ENCODE results near the gene CUX1. TPM values are rescaled to one million over a fixed set of nuclear protein-coding genes. Genes with fewer than 3 reads are reported as not detected.
"Not testable (repeated sequence)": the region's sequence is repeated elsewhere in the genome, so short reads cannot be mapped to it uniquely, and the experiment has no call there.

The CUX1 gene
- polyA plus RNA-seq, 3 donors, result 94.4 to 104 (median 98.5) TPM

- DNase-seq (ENCODE audit: low read depth in 3 of 3, low spot score in 2 of 3), result no peak
These were observed 286.8 kb downstream of the CUX1 start for GRCh38 chr7:102104245-102104644.

GRCh38 chr7:102106625-102107024 lies 289.2 kb downstream of the CUX1 start:
- DNase-seq (ENCODE audit: low read depth in 3 of 3, low spot score in 2 of 3), result no peak

DNA sequence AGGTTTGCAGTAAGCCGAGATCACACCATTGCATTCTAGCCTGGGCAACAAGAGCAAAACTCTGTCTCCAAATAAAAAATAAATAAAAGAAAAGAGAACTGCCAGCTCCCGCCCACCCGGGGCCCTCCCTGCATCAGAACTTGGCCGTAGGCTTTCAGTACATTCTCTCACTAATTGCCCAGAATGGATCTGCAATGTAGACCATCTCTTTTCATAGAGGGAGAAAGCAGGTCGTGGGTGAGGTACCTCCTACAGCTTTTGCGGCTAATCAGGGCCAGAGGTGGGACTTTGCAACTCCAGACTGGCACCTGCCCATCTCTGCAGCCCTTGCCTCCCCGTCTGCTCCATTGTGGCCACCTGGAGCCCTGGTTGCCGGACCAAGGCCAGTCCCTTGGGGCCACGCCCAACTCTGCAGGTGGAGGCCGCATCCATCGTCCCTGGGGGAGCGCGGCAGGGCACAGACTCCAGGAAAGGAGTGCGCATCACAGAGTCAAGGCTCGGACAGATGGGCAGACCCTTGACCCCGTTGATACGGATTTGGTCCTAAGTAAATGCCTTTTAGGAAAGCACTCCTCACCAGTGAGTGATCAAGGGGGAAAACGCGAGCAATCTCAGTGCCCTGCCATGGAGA lies 290.2 kb downstream of the CUX1 start:
- no peak for DNase-seq (ENCODE audit: low read depth in 3 of 3, low spot score in 2 of 3)

- DNase-seq (ENCODE audit: low read depth in 3 of 3, low spot score in 2 of 3), result no peak
These were observed 293.9 kb downstream of the CUX1 start for GRCh38 chr7:102111061-102112041.

DNA sequence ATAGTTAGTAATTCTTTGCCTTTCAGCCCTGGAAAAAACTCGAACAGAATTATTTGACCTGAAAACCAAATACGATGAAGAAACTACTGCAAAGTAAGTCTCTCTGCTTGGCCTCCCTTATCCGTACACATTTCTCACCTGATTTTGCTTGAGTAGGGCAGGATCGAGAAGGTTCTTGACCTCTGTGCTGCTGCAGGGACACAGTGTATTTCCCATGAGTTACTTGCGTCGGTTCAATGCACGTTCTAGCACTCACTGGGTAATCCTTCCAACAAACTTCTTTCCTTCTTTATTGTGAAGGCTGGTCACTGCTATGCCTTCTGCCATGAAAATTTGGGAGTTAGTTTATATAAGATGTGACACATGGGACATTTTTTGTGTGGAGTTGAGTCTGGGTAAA lies 297.8 kb downstream of the CUX1 start:
- DNase-seq (ENCODE audit: low read depth in 3 of 3, low spot score in 2 of 3), result no peak

- no peak for DNase-seq (ENCODE audit: low read depth in 3 of 3, low spot score in 2 of 3)
These were observed 298.5 kb downstream of the CUX1 start for GRCh38 chr7:102115931-102116330.

DNA sequence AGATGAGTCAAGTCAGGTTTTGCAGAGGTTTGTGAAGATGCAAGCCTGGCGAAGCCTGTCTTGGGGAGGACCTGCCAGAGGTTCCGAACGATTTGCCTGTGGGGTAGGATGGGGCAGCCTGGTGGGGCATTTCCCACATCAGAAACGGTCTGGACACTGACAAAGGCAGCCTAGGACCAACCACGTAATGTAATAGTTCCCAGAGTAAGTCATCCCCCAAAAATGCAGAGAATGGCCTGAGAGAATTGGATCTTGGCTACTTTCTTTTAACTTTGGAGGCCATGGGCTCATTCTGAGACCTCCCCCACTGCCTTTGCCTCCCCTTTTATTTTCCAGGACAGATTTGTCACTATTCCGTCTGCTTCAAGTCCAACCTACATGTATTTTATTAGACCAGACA lies 300.3 kb downstream of the CUX1 start:
- no peak for DNase-seq (ENCODE audit: low read depth in 3 of 3, low spot score in 2 of 3)

DNA sequence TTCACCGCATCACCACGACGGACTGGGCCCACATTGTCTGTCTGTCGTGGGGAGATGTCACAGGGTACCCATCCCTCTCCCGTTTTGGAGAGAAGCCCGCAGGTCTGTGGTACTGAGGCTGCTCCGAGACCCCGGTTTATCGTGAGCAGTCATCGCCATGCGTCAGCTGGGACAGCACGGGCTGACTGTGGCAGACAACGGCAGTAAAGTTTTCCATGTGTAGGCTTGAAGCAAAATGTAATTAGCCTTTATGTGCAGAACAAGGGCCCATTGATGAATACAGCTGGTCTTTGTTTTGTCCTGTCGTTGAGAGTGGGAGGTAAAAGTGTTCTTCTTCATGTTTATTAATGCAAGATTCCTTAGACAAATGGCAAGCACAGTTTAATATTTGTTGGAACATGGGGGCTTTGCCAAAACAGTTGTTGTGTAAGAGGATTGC lies 301.8 kb downstream of the CUX1 start:
- no peak for DNase-seq (ENCODE audit: low read depth in 3 of 3, low spot score in 2 of 3)

GRCh38 chr7:102119925-102120324 lies 302.5 kb downstream of the CUX1 start:
- no peak for DNase-seq (ENCODE audit: low read depth in 3 of 3, low spot score in 2 of 3)

- DNase-seq (ENCODE audit: low read depth in 3 of 3, low spot score in 2 of 3), result no peak
These were observed 303.3 kb downstream of the CUX1 start for GRCh38 chr7:102120666-102121195.

DNA sequence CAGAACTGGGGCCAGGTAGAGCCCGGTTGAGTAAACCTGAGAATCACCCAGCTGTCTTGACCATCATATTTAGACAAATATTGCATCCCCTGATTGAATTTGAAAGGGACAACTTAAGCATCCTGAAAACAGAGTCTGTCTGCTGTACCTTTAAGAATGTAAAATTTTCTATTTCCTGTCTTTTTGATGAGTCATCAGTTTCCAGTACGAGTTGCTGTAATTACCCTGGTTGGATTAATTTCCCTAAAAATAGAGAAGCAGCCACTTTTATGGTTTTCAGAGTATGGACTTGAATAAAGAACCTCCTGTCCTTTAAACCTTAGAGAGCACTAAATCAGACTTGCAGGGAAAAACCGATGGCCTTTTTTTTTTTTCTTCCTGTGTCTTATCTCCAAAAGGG lies 304.6 kb downstream of the CUX1 start:
- DNase-seq (ENCODE audit: low read depth in 3 of 3, low spot score in 2 of 3), result no peak

GRCh38 chr7:102125127-102125596 lies 307.7 kb downstream of the CUX1 start:
- DNase-seq (ENCODE audit: low read depth in 3 of 3, low spot score in 2 of 3), result no peak

DNA sequence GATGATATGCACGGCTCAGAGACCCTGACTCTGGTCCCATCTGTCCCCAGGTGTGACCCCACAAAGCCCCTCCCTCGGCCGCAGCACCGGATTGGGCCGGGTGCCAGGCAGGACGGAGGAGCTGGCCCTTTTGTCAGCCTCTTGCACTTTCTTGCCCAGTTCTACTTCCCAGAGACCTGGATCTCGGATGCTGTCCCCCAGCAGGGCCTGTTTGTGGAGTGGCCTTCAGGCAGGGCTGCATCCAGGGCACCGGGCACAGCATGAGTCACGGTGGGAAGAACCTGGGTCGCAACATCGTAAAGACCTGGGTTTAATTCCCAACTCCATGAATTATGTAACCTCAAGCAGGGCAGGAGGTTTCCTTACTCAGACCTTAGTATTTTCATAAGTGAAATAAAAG lies 310.9 kb downstream of the CUX1 start:
- no peak for DNase-seq (ENCODE audit: low read depth in 3 of 3, low spot score in 2 of 3)

DNA sequence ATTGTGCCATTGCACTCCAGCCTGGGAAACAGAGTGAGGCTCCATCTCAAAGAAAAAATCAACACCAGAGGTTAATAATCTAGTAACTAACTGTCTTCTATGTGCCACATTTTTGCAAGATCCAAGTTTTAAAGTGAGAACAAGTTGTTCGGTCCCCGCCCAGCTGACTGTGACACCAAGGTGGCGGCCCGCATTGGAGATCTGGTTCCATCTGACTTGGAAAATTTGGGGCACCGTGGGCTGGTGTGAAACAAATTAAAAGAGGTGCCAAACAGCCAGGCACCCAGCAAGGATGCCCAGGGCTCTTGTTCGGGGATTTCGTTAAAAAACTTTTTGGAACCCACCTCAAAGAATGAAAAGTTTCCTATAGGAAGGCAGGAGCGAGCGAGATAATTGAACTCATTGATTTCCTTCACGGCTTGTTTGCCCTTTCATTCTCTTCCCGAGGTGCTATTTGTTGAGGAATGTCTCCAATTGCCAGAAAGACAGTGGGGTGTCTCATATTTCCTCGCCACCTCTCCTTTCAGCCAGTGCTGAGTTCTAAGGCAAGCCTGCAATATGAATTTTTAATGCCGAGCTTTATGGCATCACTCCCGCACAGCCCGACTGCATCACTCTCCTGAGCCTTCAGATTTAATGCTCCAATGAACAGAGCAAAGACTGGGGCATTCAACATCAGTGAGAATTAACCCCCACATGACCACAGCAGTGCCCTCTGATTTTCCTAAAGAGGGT lies 312.4 kb downstream of the CUX1 start:
- no peak for DNase-seq (ENCODE audit: low read depth in 3 of 3, low spot score in 2 of 3)

GRCh38 chr7:102132209-102132752 lies 314.9 kb downstream of the CUX1 start:
- no peak for DNase-seq (ENCODE audit: low read depth in 3 of 3, low spot score in 2 of 3)

DNA sequence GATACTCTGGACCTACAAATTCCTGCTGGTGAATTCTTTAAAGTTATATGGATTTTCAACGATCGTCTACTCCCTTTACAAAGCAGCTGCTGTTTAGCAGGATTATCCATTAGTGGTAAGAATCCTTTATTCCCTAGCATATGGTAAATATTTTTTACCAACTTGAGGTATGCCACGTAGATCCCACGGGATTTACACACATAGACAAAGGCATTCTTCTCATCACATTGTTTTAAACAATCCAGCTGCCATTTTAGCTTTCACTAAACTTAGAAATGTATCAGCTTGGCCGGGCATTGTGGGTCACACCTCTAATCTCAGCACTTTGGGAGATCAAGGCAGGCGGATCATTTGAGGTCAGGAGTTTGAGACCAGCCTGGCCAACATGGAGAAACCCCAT lies 321.2 kb downstream of the CUX1 start:
- no peak for DNase-seq (ENCODE audit: low read depth in 3 of 3, low spot score in 2 of 3)

DNA sequence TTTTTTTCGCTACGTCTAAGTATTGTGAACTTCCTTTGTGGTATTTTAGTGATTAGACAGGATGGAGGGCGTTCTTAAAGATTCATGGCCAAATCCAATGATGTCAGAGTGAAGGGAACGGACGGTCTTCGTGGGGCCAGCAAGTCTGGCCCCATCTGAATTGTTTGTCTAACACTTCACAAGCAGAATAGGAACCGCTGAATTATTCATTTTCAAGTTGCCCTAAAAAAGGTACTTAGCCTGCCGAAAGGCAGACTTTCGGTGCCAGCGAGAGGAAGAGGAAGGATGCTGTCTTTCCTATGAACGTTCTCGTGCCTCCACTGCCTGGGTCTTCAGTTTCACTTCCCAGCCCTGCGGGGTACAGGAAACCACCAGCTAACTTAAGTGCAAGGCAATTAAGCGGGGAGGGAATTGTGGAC lies 323.5 kb downstream of the CUX1 start:
- DNase-seq (ENCODE audit: low read depth in 3 of 3, low spot score in 2 of 3), result no peak

DNA sequence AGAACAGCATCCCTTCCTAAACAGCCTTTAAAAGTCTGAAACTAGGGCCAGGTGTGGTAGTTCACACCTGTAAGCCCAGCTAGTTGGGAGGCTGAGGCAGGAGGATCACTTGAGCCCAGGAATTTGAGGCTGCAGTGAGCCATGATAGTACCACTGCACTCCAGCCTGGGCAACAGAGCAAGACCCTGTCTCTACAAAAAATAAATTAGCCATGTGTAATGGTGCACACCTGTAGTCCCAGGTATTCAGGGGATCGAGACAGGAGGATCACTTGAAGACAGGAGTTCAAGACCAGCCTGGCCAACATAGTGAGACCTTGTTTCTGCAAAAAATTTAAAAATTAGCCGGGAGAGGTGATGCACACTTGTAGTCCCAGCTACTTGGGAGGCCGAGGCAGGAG lies 325.0 kb downstream of the CUX1 start:
- not testable (repeated sequence) for DNase-seq (ENCODE audit: low read depth in 3 of 3, low spot score in 2 of 3)

- DNase-seq (ENCODE audit: low read depth in 3 of 3, low spot score in 2 of 3), result no peak
These were observed 328.7 kb downstream of the CUX1 start for GRCh38 chr7:102146122-102146521.

- no peak for DNase-seq (ENCODE audit: low read depth in 3 of 3, low spot score in 2 of 3)
These were observed 329.6 kb downstream of the CUX1 start for GRCh38 chr7:102147008-102147407.

DNA sequence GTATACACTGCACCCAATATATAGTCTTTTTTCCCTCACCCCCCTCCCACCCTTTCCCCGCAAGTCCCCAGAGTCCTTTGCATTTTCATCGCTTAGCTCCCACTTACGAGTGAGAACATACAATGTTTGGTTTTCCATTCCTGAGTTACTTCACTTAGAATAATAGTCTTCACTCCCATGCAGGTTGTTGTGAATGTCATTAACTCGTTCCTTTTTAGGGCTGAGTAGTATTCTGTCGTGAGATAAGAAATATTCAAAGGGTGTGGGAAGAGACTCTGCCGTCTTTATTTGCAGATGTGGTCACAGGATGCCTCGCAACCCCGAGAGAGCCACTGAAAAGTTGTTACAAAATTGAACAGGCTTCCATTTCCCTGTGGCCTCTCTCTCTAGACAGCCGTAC lies 331.4 kb downstream of the CUX1 start:
- no peak for DNase-seq (ENCODE audit: low read depth in 3 of 3, low spot score in 2 of 3)

Measured in right renal cortex interstitium (tissue), 3 donors.